ENCODE measurements around the gene ADAMTSL3. TPM values are rescaled to one million over a fixed set of nuclear protein-coding genes. Genes with fewer than 3 reads are reported as not detected.
A peak's percentile ranks its signal among the peaks of the same experiment; 100 is the strongest.
"Not testable (repeated sequence)": the region's sequence is repeated elsewhere in the genome, so short reads cannot be mapped to it uniquely, and the experiment has no call there.

ADAMTSL3 gene
- total RNA-seq, 4 donors from 2014 or later = 16.6 to 30.0 (median 21.8) TPM

DNA sequence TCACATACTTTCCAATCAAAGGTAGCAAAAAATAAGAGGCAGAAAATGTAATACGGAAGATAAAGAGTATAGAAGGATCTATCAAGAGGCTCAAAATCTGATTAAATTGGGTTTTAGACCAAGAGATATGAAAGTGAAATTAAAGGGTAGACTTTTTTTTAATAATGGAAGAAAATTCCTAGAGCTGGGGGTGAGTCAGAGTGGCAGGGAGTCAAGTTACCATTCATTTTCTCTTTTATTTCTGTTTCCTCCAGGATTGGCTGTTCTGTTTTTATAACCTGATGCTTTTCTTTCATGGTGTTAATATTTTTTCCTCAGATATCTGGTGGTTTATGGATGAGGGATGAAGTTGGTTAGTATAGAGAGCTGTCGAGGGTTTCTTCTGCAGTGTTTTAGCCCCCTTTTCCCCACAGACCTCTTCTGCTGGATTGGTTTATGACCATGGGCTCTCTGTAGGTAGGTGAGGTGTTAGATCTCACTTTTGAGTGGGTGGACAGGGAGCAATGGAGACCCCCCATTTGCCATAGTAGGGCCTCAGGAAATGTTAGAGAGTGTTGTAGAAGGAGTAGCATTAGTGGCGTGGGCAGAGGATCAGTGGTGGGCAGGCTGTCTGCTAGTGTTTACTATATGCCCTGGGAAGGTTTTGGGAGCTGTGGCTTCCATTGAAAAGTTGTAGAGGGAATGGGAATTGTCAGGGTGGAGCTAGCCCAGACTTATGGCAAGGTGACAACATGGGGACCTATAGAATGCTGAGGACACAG, 380.1 kb downstream of the ADAMTSL3 start:
- Histone ChIP-seq H3K9me3 (peaks cover 0 to 6% (median 4%) of the 10 kb centered on the region in 4 donors), H3K27me3 (no peaks in the 10 kb centered on the region), H3K4me1 (no peaks in the 10 kb centered on the region), H3K4me3 (no peak overlapping the region), H3K36me3 (peaks cover 0 to 10% (median 6%) of the 10 kb centered on the region in 4 donors), H3K27ac (replicated peaks in 1 of 4) (no peak overlapping the region)
- intact Hi-C loops (cut with DNase I) = loop anchor here (10.0 kb wide), 1 partner anchor 599 kb away; no protein-coding TSS in a partner anchor
- DNase-seq (ENCODE audit: extremely low spot score) = no peak
- 93% methylated on average over 3 of the region's 3 CpGs for WGBS
- TF ChIP-seq POLR2AphosphoS5 (IDR thresholded peaks at IDR 0.05) = no peak
- TF ChIP-seq, protein P1, sequence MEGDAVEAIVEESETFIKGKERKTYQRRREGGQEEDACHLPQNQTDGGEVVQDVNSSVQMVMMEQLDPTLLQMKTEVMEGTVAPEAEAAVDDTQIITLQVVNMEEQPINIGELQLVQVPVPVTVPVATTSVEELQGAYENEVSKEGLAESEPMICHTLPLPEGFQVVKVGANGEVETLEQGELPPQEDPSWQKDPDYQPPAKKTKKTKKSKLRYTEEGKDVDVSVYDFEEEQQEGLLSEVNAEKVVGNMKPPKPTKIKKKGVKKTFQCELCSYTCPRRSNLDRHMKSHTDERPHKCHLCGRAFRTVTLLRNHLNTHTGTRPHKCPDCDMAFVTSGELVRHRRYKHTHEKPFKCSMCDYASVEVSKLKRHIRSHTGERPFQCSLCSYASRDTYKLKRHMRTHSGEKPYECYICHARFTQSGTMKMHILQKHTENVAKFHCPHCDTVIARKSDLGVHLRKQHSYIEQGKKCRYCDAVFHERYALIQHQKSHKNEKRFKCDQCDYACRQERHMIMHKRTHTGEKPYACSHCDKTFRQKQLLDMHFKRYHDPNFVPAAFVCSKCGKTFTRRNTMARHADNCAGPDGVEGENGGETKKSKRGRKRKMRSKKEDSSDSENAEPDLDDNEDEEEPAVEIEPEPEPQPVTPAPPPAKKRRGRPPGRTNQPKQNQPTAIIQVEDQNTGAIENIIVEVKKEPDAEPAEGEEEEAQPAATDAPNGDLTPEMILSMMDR (IDR thresholded peaks at IDR 0.05) = no peak
- no peak for TF ChIP-seq POLR2A (IDR thresholded peaks at IDR 0.05; ENCODE audit: low read depth)

DNA sequence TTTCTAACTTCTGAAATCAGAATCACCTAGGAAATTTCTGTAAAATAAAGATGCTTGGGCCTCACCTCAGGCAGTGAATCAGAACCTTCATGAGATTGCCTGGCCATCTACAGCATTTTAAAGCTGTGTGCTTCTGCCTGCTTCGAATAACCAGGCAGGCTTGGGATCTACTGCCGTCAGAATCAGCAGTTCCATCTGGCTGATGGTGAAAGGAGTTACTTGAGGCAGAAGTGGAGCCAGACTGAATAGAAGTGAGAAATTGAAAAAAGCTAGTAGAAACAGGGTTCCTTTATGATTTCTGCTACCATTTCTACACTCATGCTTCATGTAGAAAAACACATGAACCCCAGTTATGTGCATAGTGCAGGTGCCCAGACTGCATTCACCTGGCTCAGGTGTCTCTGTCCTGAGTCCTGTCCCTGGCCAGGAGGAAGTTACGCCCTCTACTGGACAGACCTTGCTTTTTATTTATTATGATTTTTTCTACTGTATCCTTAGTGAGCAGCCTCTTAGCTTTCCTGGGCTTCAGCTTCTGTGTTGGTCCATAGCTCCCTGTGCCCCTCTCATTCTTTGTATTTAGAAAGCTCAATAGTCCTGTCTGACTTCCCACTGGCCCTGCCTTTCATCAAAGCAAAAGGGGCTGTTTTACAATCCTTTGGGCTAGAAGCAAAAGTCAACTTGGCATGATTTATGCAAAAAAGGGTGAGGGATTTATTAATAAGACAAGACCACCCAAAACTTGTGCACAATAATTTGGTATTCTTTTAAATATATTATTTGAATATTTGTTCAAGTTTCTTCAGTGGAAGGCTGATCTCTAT, 380.9 kb downstream of the ADAMTSL3 start:
- TF ChIP-seq, protein P1 (IDR thresholded peaks at IDR 0.05) = peak; percentile 19 to 35 (median 22)
- TF ChIP-seq EP300 (IDR thresholded peaks at IDR 0.05) = no peak
- Histone ChIP-seq H3K27ac (replicated peaks in 1 of 4) (no peak overlapping the region), H3K4me3 (no peak overlapping the region), H3K9me3 (no peaks in the 10 kb centered on the region), H3K4me1 (no peaks in the 10 kb centered on the region), H3K36me3 (peaks cover 0 to 10% (median 6%) of the 10 kb centered on the region in 4 donors), H3K27me3 (no peaks in the 10 kb centered on the region)
- intact Hi-C loops (cut with DNase I) = loop anchor here (10.0 kb wide), 1 partner anchor 600 kb away; no protein-coding TSS in a partner anchor
- 60% methylated on average over 3 of the region's 3 CpGs for WGBS
- no peak for DNase-seq (ENCODE audit: extremely low spot score)

DNA sequence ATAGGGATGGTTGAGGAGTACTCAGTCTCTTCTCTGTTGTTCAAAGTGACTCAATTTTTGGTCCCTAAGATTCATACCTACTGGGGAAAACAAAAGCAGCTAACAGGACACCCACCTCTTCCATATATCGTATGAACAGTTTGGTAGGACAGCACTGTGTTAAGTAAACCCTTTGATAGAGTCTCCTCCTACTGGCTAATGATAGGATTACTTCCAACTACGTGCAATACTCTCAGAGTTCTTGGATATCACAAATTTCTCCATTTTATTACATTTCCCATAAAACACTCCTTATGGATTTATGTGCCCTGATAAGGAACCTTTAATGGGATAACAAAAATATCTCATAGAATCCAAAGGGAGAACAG, 381.5 kb downstream of the ADAMTSL3 start:
- WGBS = 4% methylated on average over 2 of the region's 2 CpGs
- no peaks in the 10 kb centered on the region for H3K9me3 ChIP-seq
- no peak overlapping the region for H3K27ac ChIP-seq (replicated peaks in 1 of 4)
- H3K27me3 ChIP-seq = no peaks in the 10 kb centered on the region
- no peak overlapping the region for H3K4me3 ChIP-seq
- H3K4me1 ChIP-seq = no peaks in the 10 kb centered on the region
- intact Hi-C loops (cut with DNase I) = loop anchor here (10.0 kb wide), 1 partner anchor 601 kb away; no protein-coding TSS in a partner anchor
- no peak for DNase-seq (ENCODE audit: extremely low spot score)
- no peak for TF ChIP-seq EP300 (IDR thresholded peaks at IDR 0.05)
- TF ChIP-seq, protein P1 (IDR thresholded peaks at IDR 0.05) = peak; percentile 27 to 53 (median 32)
- H3K36me3 ChIP-seq = peaks cover 0 to 10% (median 6%) of the 10 kb centered on the region in 4 donors

DNA sequence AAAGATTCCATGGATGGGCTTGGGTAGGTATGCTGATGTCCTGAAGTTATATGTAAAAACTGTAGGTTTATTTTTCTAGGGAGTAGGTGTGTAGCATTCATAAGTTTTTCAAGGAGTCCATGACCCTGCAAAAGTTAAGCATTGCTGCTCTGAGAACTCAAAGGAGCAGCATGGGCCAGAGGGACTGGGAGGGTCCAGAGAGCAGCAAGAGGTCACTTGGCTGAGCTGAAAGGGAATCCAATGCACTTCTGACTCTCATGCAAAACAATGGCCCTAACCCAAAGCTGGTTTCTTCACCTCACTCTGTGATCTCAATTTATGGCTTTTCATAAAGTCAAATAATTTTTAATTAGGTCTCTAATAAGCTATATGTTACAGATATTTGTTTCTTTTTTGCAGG, 383.4 kb downstream of the ADAMTSL3 start:
- Histone ChIP-seq H3K9me3 (no peaks in the 10 kb centered on the region), H3K27ac (replicated peaks in 1 of 4) (no peak overlapping the region), H3K27me3 (no peaks in the 10 kb centered on the region), H3K4me1 (no peaks in the 10 kb centered on the region), H3K4me3 (no peak overlapping the region), H3K36me3 (peaks cover 0 to 10% (median 4%) of the 10 kb centered on the region in 4 donors)
- intact Hi-C loops (cut with DNase I) = loop anchor here (10.0 kb wide), 1 partner anchor 602 kb away; no protein-coding TSS in a partner anchor
- no peak for DNase-seq (ENCODE audit: extremely low spot score)
- TF ChIP-seq POLR2A (IDR thresholded peaks at IDR 0.05; ENCODE audit: low read depth) (no peak), EP300 (IDR thresholded peaks at IDR 0.05) (no peak), POLR2AphosphoS5 (IDR thresholded peaks at IDR 0.05) (no peak)
- TF ChIP-seq, protein P1 (IDR thresholded peaks at IDR 0.05) = no peak

DNA sequence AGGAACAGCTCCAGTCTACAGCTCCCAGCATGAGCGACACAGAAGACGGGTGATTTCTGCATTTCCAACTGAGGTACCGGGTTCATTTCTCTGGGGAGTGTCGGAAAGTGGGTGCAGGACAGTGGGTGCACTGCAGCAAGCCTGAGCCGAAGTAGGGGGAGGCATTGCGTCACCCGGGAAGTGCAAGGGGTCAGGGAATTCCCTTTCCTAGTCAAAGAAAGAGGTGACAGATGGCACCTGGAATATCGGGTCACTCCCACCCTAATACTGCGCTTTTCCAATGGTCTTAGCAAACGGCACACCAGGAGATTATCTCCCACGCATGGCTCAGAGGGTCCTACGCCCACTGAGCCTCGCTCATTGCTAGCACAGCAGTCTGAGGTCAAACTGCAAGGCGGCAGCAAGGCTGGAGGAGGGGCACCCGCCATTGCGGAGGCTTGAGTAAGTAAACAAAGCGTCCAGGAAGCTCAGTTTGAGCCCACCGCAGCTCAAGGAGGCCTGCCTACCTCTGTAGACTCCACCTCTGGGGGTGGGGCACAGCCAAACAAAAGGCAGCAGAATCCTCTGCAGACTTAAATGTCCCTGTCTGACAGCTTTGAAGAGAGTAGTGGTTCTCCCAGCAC, 388.6 kb downstream of the ADAMTSL3 start:
- H3K9me3 ChIP-seq; H3K27ac ChIP-seq (replicated peaks in 1 of 4); H3K27me3 ChIP-seq; intact Hi-C loops (cut with DNase I); H3K36me3 ChIP-seq; H3K4me3 ChIP-seq; H3K4me1 ChIP-seq; DNase-seq (ENCODE audit: extremely low spot score): not testable (repeated sequence)
- WGBS = 87% methylated on average over 15 of the region's 18 CpGs

Data from esophagus muscularis mucosa (tissue), 4 donors.